Keratinocyte (primary cell): ENCODE results near the gene SH3RF2. TPM values are rescaled to one million over a fixed set of nuclear protein-coding genes. Genes with fewer than 3 reads are reported as not detected.

Experiments
- DNase-seq: peaks from one replicate; pipeline ENCODE4 v3.0.0-alpha.2; 2011; ENCODE audit warnings: low read depth, missing footprints, low spot score
- FAIRE-seq: peaks from 2 replicates; lab custom pipeline; 2011; peaks lifted over from hg19 to GRCh38; lab: Jason Lieb, UNC
- H2AFZ ChIP-seq: 2 replicates; pipeline ENCODE4 v1.6.0; 2012; ENCODE audit warnings: low read length, control low read depth, inconsistent platforms; ENCODE audit not compliant: control insufficient read depth
- H3K27ac ChIP-seq: 2 replicates; pipeline ENCODE4 v1.5.1; 2011; ENCODE audit warnings: low read length; ENCODE audit not compliant: control insufficient read depth, insufficient read depth
- H3K27me3 ChIP-seq: 3 replicates; pipeline ENCODE4 v1.6.0; 2011; ENCODE audit warnings: low read length; ENCODE audit not compliant: control insufficient read depth, insufficient read depth; ENCODE audit errors: extremely low read depth
- H3K36me3 ChIP-seq, 2 experiments: 2 replicates in 1 of 2; 3 replicates in 1 of 2; pipeline ENCODE4 v1.5.1; 2011; ENCODE audit warnings: low read length in 2 of 2, mild to moderate bottlenecking in 1 of 2; ENCODE audit not compliant: control insufficient read depth in 2 of 2, insufficient read depth in 2 of 2; ENCODE audit errors: extremely low read depth in 1 of 2
- H3K4me1 ChIP-seq: 3 replicates; pipeline ENCODE4 v1.5.1; 2011; ENCODE audit warnings: low read length; ENCODE audit not compliant: control insufficient read depth, insufficient read depth; ENCODE audit errors: extremely low read depth
- H3K4me2 ChIP-seq: 3 replicates; pipeline ENCODE4 v1.6.0; 2011; ENCODE audit warnings: low read depth, low read length; ENCODE audit not compliant: control insufficient read depth, insufficient read depth; ENCODE audit errors: extremely low read depth
- H3K4me3 ChIP-seq, 3 experiments: fragments of 200-600 bp in 1 of 3; sonication (generic) in 1 of 3; 2 replicates in 2 of 3; 3 replicates in 1 of 3; pipeline ENCODE4 v1.5.1; 2011 to 2016; ENCODE audit warnings: low read length in 3 of 3, mild to moderate bottlenecking in 3 of 3, control low read depth in 2 of 3, inconsistent platforms in 1 of 3, low read depth in 1 of 3, mixed read lengths in 1 of 3, mixed run types in 1 of 3, moderate library complexity in 1 of 3; ENCODE audit not compliant: control insufficient read depth in 2 of 3, insufficient read depth in 2 of 3; ENCODE audit errors: extremely low read depth in 1 of 3
- H3K79me2 ChIP-seq: 2 replicates; pipeline ENCODE4 v1.6.0; 2012; ENCODE audit warnings: low read length; ENCODE audit not compliant: control insufficient read depth, insufficient read depth
- H3K9ac ChIP-seq: 3 replicates; pipeline ENCODE4 v1.6.0; 2011; ENCODE audit warnings: low read length; ENCODE audit not compliant: control insufficient read depth, insufficient read depth; ENCODE audit errors: extremely low read depth
- H3K9me1 ChIP-seq: 3 replicates; pipeline ENCODE4 v1.6.0; 2011; ENCODE audit warnings: low read length; ENCODE audit not compliant: control insufficient read depth, insufficient read depth; ENCODE audit errors: extremely low read depth
- H3K9me3 ChIP-seq: 2 replicates; pipeline ENCODE4 v1.5.1; 2012; ENCODE audit warnings: low read depth, low read length; ENCODE audit not compliant: control insufficient read depth
- H4K20me1 ChIP-seq: 3 replicates; pipeline ENCODE4 v1.6.0; 2011; ENCODE audit warnings: low read length; ENCODE audit not compliant: control insufficient read depth, insufficient read depth; ENCODE audit errors: extremely low read depth
- CTCF ChIP-seq, 3 experiments: IDR thresholded peaks in 1 of 3; conservative IDR thresholded peaks in 1 of 3; optimal IDR thresholded peaks in 1 of 3; 2 replicates in 2 of 3; 3 replicates in 1 of 3; pipeline versions ENCODE3 to v1.5.1; 2011; ENCODE audit warnings: low read length in 3 of 3, mild to moderate bottlenecking in 3 of 3, moderate library complexity in 2 of 3, control low read depth in 1 of 3, inconsistent platforms in 1 of 3; ENCODE audit not compliant: insufficient read depth in 2 of 3; ENCODE audit errors: extremely low read depth in 1 of 3
- EZH2 ChIP-seq: IDR thresholded peaks from one replicate; pipeline ENCODE4 v1.6.1; 2012; ENCODE audit warnings: inconsistent platforms, mild to moderate bottlenecking, low read length, moderate library complexity
- dilution Hi-C: fragments of 300-500 bp; cut with MboI; formaldehyde crosslinking; loops from one replicate; pipeline ENCODE4 v1.7.0; 2020; ENCODE audit warnings: low sequenced_read_pairs; ENCODE audit not compliant: extremely low pct_ligation_motif_present
- polyA plus RNA-seq, 5 experiments: library from polyadenylated mRNA; depleted of rRNA in 3 of 5; stranded (reverse) in 3 of 5; stranded (forward) in 1 of 5; unstranded in 1 of 5; fragments of >200 nt; gene quantifications; 1 replicate in 1 of 5; 2 replicates in 3 of 5; 3 replicates in 1 of 5; pipeline versions ENCODE4 v1.2.1 to v1.2.3, GENCODE V29; 2011 to 2012; ENCODE audit warnings: missing spikeins in 2 of 5, low read depth in 1 of 5, low replicate concordance in 1 of 5

The SH3RF2 gene
- polyA plus RNA-seq, 1 donor (not counting 4 experiments of a cell fraction or from before 2014, with no cell fraction given): 43.7 TPM

GRCh38 chr5:146020100-146020499 is 83.7 kb downstream of the SH3RF2 start:
- no peaks in the 10 kb centered on the region for H3K9me3 ChIP-seq
- no peaks in the 10 kb centered on the region for H4K20me1 ChIP-seq
- H3K27me3 ChIP-seq: no peaks in the 10 kb centered on the region
- FAIRE-seq (peak; percentile 68), DNase-seq (no peak)
- no peak overlapping the region for H3K4me2 ChIP-seq
- TF ChIP-seq CTCF (optimal IDR thresholded peaks at IDR 0.05 in 1 of 3, IDR thresholded peaks at IDR 0.05 in 1 of 3, conservative IDR thresholded peaks at IDR 0.05 in 1 of 3; ENCODE audit: extremely low read depth in 1 of 3, insufficient read depth in 2 of 3, low read length in 3 of 3) (no peak), EZH2 (no peak)
- H3K4me1 ChIP-seq: no peaks in the 10 kb centered on the region
- no peak overlapping the region for H3K4me3 ChIP-seq
- no peak overlapping the region for H3K27ac ChIP-seq
- no peak overlapping the region for H2AFZ ChIP-seq
- H3K79me2 ChIP-seq: peaks cover 45% of the 10 kb centered on the region
- H3K36me3 ChIP-seq: peaks cover 21% of the 10 kb centered on the region in 2 experiments
- dilution Hi-C loops: no loop called here
- no peaks in the 10 kb centered on the region for H3K9me1 ChIP-seq
- no peak overlapping the region for H3K9ac ChIP-seq

- Histone ChIP-seq H4K20me1 (no peaks in the 10 kb centered on the region), H3K4me2 (no peak overlapping the region), H2AFZ (no peak overlapping the region), H3K4me3 (no peak overlapping the region), H3K4me1 (peaks cover 20% of the 10 kb centered on the region), H3K79me2 (peaks cover 50% of the 10 kb centered on the region), H3K27ac (no peak overlapping the region), H3K27me3 (no peaks in the 10 kb centered on the region), H3K9ac (no peak overlapping the region), H3K9me1 (no peaks in the 10 kb centered on the region), H3K36me3 (peaks cover 7 to 14% of the 10 kb centered on the region in 2 experiments), H3K9me3 (no peaks in the 10 kb centered on the region)
- dilution Hi-C loops: no loop called here
- no peak for DNase-seq
- TF ChIP-seq CTCF (optimal IDR thresholded peaks at IDR 0.05 in 1 of 3, IDR thresholded peaks at IDR 0.05 in 1 of 3, conservative IDR thresholded peaks at IDR 0.05 in 1 of 3; ENCODE audit: extremely low read depth in 1 of 3, insufficient read depth in 2 of 3, low read length in 3 of 3) (no peak), EZH2 (no peak)
- no peak for FAIRE-seq
Observed at GRCh38 chr5:146024034-146024433, 87.7 kb downstream of the SH3RF2 start.
